Measurements from ENCODE around the gene TFR2.

DNA sequence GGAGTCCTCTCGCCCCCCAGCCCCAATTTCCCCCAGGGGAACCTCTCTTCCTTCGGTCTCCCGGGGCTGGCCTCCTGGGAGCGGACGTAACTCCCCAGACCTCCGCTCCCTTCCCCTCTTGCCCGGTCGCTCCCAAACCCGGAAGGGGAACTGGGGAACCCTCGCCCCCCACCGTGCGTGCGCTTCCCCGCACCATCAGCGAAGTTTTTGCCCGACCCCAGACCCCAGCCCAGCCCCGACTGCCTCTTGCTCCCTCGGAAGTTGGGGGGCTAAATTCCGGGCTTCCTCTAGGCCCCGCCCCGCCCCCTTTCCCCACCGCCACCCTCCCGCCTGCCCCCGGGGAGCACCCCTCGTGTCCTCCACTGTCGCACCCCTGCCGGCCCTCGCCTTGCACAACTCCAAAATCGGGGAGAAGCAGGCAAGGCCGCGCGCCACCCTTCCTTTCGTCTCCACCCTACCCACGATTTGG is 32.6 kb upstream of the TFR2 start:
- TF ChIP-seq POLR2AphosphoS5 (IDR thresholded peaks at IDR 0.05; ENCODE audit: low read depth, low read length): no peak
- TF ChIP-seq TAF1 (IDR thresholded peaks at IDR 0.05; ENCODE audit: borderline replicate concordance, insufficient read depth, low read length): no peak

Measured in PFSK-1 (cell line).